BLaER1 treated with 17β-estradiol and CSF1 and Interleukin-3, amounts not matched to agents 10 nM and 100 nM (cell line): ENCODE measurements around the gene ZNF331.
A peak's percentile ranks its signal among the peaks of the same experiment; 100 is the strongest.
"Not testable (repeated sequence)": the region's sequence is repeated elsewhere in the genome, so short reads cannot be mapped to it uniquely, and the experiment has no call there.

ENCODE experiments used
- H3K27ac ChIP-seq, 11 experiments: shearing (Covaris generic); formaldehyde crosslinking; 2 replicates each; pipeline ENCODE4 v1.8.1; 2022
- H3K27me3 ChIP-seq, 11 experiments: shearing (Covaris generic); formaldehyde crosslinking; 2 replicates each; pipeline ENCODE4 v1.8.1; 2022
- H3K36me3 ChIP-seq, 11 experiments: shearing (Covaris generic); formaldehyde crosslinking; 2 replicates each; pipeline ENCODE4 v1.8.1; 2022
- H3K4me1 ChIP-seq, 10 experiments: shearing (Covaris generic); formaldehyde crosslinking; 2 replicates each; pipeline ENCODE4 v1.8.1; 2022
- H3K4me2 ChIP-seq, 11 experiments: shearing (Covaris generic); formaldehyde crosslinking; 2 replicates each; pipeline ENCODE4 v1.8.1; 2022
- H3K4me3 ChIP-seq, 10 experiments: shearing (Covaris generic); formaldehyde crosslinking; 2 replicates each; pipeline ENCODE4 v1.8.1; 2022
- H3K9ac ChIP-seq, 11 experiments: shearing (Covaris generic); formaldehyde crosslinking; 2 replicates each; pipeline ENCODE4 v1.8.1; 2022
- H3K9me3 ChIP-seq, 11 experiments: shearing (Covaris generic); formaldehyde crosslinking; replicated peaks in 1 of 11; 2 replicates each; pipeline ENCODE4 v1.8.1; 2022
- H4K20me1 ChIP-seq, 11 experiments: shearing (Covaris generic); formaldehyde crosslinking; 2 replicates each; pipeline ENCODE4 v1.8.1; 2022
- Cebpa-rat ChIP-seq, 11 experiments: shearing (Covaris generic); IDR thresholded peaks; 2 replicates each; pipeline ENCODE4 v1.8.1; 2022

The ZNF331 gene

GRCh38 chr19:53537521-53538377 lies at the start of gene ZNF331:
TSS of gene ZNF331 (plus strand) at chr19:53538145. CDS start at chr19:53569377, 31,232 bp downstream.
- H3K9ac ChIP-seq = peak within 1 kb of the TSS; percentile 72 to 87 (median 81)
- H3K27me3 ChIP-seq = no peaks in the 10 kb centered on the region
- peak within 1 kb of the TSS; percentile 71 to 82 (median 76) for H3K4me3 ChIP-seq
- no peaks in the 10 kb centered on the region for H3K9me3 ChIP-seq
- no peaks in the 10 kb centered on the region for H4K20me1 ChIP-seq
- TF ChIP-seq Cebpa-rat (IDR thresholded peaks at IDR 0.05) = no peak
- peak within 1 kb of the TSS; percentile 71 to 83 (median 80) for H3K4me2 ChIP-seq
- peaks cover 11 to 38% (median 26%) of the 10 kb centered on the region in 11 experiments; a peak in 19 of 22 replicates for H3K36me3 ChIP-seq
- H3K27ac ChIP-seq = peak within 1 kb of the TSS; percentile 71 to 86 (median 78)
- peaks cover 0 to 18% (median 8%) of the 10 kb centered on the region in 10 experiments; a peak in 10 of 20 replicates for H3K4me1 ChIP-seq

- Histone ChIP-seq H3K4me2 (no peak overlapping the region), H3K4me3 (peak overlapping the region in 1 of 10 experiments; percentile 42; a peak in 2 of 20 replicates), H4K20me1 (no peaks in the 10 kb centered on the region), H3K27ac (no peak overlapping the region), H3K9ac (no peak overlapping the region), H3K4me1 (peaks cover 0 to 4% (median 2%) of the 10 kb centered on the region in 10 experiments; a peak in 11 of 20 replicates), H3K36me3 (peaks cover 78 to 89% (median 81%) of the 10 kb centered on the region in 11 experiments), H3K27me3 (no peaks in the 10 kb centered on the region), H3K9me3 (peaks cover 74 to 96% (median 85%) of the 10 kb centered on the region in 11 experiments)
- TF ChIP-seq Cebpa-rat (IDR thresholded peaks at IDR 0.05) = no peak
These were observed 45.8 kb upstream of the ZNF331 start for GRCh38 chr19:53492153-53492552.

- H3K27me3 ChIP-seq, H3K4me3 ChIP-seq, H4K20me1 ChIP-seq: not testable (repeated sequence)
- H3K9me3 ChIP-seq = peaks cover 21 to 48% (median 32%) of the 10 kb centered on the region in 11 experiments
- H3K27ac ChIP-seq = peak overlapping the region in 8 of 11 experiments; percentile 46 to 74 (median 62); a peak in 16 of 22 replicates
- peak overlapping the region in 3 of 11 experiments; percentile 28 to 41 (median 39); a peak in 5 of 22 replicates for H3K9ac ChIP-seq
- H3K4me2 ChIP-seq = peak overlapping the region; percentile 42 to 85 (median 65); a peak in 21 of 22 replicates
- H3K4me1 ChIP-seq = peaks cover 11 to 19% (median 18%) of the 10 kb centered on the region in 10 experiments
- peaks cover 25 to 36% (median 28%) of the 10 kb centered on the region in 11 experiments for H3K36me3 ChIP-seq
These were observed 40.5 kb upstream of the ZNF331 start for GRCh38 chr19:53497311-53498023.

- Histone ChIP-seq H3K4me1 (peaks cover 11 to 19% (median 18%) of the 10 kb centered on the region in 10 experiments), H3K27ac (peak overlapping the region in 8 of 11 experiments; percentile 46 to 74 (median 62); a peak in 16 of 22 replicates), H3K36me3 (peaks cover 19 to 30% (median 23%) of the 10 kb centered on the region in 11 experiments), H3K4me2 (peak overlapping the region; percentile 42 to 85 (median 65)), H3K9me3 (peaks cover 16 to 43% (median 26%) of the 10 kb centered on the region in 11 experiments), H3K9ac (peak overlapping the region in 6 of 11 experiments; percentile 26 to 41 (median 30); a peak in 6 of 22 replicates)
- not testable (repeated sequence) for H4K20me1 ChIP-seq, H3K4me3 ChIP-seq, H3K27me3 ChIP-seq
These were observed 39.9 kb upstream of the ZNF331 start for GRCh38 chr19:53498024-53498395.

- H3K9ac ChIP-seq, H3K36me3 ChIP-seq, H3K9me3 ChIP-seq, H3K27me3 ChIP-seq, H3K4me3 ChIP-seq, H3K27ac ChIP-seq, H4K20me1 ChIP-seq: not testable (repeated sequence)
- Histone ChIP-seq H3K4me2 (peak overlapping the region in 2 of 11 experiments; percentile 25 to 32; a peak in 4 of 22 replicates), H3K4me1 (peaks cover 5 to 16% (median 6%) of the 10 kb centered on the region in 10 experiments)
These were observed 34.8 kb upstream of the ZNF331 start for GRCh38 chr19:53503151-53503550.

- not testable (repeated sequence) for H3K36me3 ChIP-seq, H3K27me3 ChIP-seq, H3K9me3 ChIP-seq, H4K20me1 ChIP-seq, H3K27ac ChIP-seq, H3K9ac ChIP-seq
- peak overlapping the region in 2 of 10 experiments; percentile 32 to 34; a peak in 2 of 20 replicates for H3K4me3 ChIP-seq
- peak overlapping the region in 3 of 11 experiments; percentile 24 to 85 (median 32); a peak in 4 of 22 replicates for H3K4me2 ChIP-seq
- H3K4me1 ChIP-seq = peaks cover 0 to 10% (median 0%) of the 10 kb centered on the region in 10 experiments; a peak in 4 of 20 replicates
These were observed 34.1 kb upstream of the ZNF331 start for GRCh38 chr19:53503671-53504364.

- Histone ChIP-seq H3K4me3 (peak overlapping the region in 2 of 10 experiments; percentile 32 to 34; a peak in 3 of 20 replicates), H3K9ac (peak overlapping the region in 1 of 11 experiments; percentile 27; a peak in 1 of 22 replicates), H3K4me1 (peaks cover 0 to 10% (median 0%) of the 10 kb centered on the region in 10 experiments; a peak in 3 of 20 replicates), H3K4me2 (peak overlapping the region in 3 of 11 experiments; percentile 24 to 85 (median 64); a peak in 6 of 22 replicates)
- H4K20me1 ChIP-seq, H3K9me3 ChIP-seq, H3K27ac ChIP-seq, H3K27me3 ChIP-seq, H3K36me3 ChIP-seq: not testable (repeated sequence)
These were observed 33.6 kb upstream of the ZNF331 start for GRCh38 chr19:53504365-53504703.

- H3K36me3 ChIP-seq = no peaks in the 10 kb centered on the region; a peak in 1 of 22 replicates
- H3K27me3 ChIP-seq = no peaks in the 10 kb centered on the region
- H3K4me3 ChIP-seq = peak overlapping the region in 2 of 10 experiments; percentile 32 to 34; a peak in 2 of 20 replicates
- H3K9me3 ChIP-seq = peaks cover 0 to 6% (median 0%) of the 10 kb centered on the region in 11 experiments; a peak in 5 of 22 replicates
- peak overlapping the region in 1 of 11 experiments; percentile 27; a peak in 1 of 22 replicates for H3K9ac ChIP-seq
- no peak for TF ChIP-seq Cebpa-rat (IDR thresholded peaks at IDR 0.05)
- peak overlapping the region in 2 of 11 experiments; percentile 64 to 85; a peak in 4 of 22 replicates for H3K4me2 ChIP-seq
- H3K27ac ChIP-seq = no peak overlapping the region
- peaks cover 0 to 10% (median 0%) of the 10 kb centered on the region in 10 experiments; a peak in 3 of 20 replicates for H3K4me1 ChIP-seq
- H4K20me1 ChIP-seq = no peaks in the 10 kb centered on the region
These were observed 33.1 kb upstream of the ZNF331 start for GRCh38 chr19:53504885-53505284.
